ENCODE measurements around the gene ANKS1A.
A peak's percentile ranks its signal among the peaks of the same experiment; 100 is the strongest.

The ANKS1A gene

DNA sequence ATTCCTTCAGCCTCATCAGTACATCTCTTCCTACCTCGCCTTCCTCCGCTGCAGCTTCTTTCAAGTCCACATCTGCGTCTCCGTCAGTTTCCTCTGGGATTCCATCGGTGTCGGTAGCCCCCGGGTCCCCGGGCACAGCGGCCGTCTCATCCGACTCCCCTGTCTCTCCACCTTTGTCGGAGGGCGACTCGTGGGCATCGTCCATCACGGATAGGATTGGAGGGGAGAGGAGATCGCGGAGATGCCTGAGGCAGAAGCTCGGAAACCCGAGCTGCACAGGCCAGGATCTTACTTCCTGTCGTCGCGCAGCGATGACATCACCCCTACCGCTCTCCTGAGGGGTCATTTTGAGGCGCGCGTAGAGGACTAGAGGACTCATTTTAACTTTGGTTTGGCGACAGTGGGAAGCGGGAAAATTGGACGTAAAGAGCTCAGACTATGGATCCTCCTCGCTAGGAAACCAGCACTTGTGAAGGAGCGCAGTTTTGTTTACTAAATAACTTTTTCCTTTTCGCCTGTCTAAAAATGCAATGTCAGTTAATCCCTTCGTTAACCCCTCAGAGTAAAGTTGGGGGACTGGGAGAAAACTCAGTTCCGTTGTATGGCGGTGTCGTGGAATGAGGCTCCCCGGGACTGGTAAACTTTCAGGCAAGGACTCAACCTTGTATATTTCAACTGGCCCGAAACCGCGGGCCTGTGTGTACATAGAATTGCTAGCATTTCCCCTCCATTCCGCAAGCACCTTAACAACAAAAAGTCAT, 1.1 kb upstream of the ANKS1A start, which contains the start of gene TAF11:
Gene TAF11 (minus strand): TSS at position 290 of the 761 bp plus-strand sequence. CDS start 85 bp downstream, at position 205.
- H3K27me3 Mint-ChIP-seq (ENCODE audit: low read depth): no peaks in the 10 kb centered on the region
- H3K27ac Mint-ChIP-seq: peak within 1 kb of the TSS; percentile 88 to 99 (median 98)
- H3K4me3 Mint-ChIP-seq: peak within 1 kb of the TSS; percentile 99 to 100 (median 100)
- peaks cover 30% of the 10 kb centered on the region for H3K4me1 Mint-ChIP-seq
- no peaks in the 10 kb centered on the region for H3K9me3 Mint-ChIP-seq
- H3K36me3 Mint-ChIP-seq (ENCODE audit: low read depth): peaks cover 23% of the 10 kb centered on the region
- no peak for TF ChIP-seq CTCF (IDR thresholded peaks at IDR 0.05; ENCODE audit: unreplicated experiment in 3 of 3)

- no peaks in the 10 kb centered on the region for H3K9me3 Mint-ChIP-seq
- H3K27ac Mint-ChIP-seq: peak overlapping the region; percentile 88 to 99 (median 98)
- no peaks in the 10 kb centered on the region for H3K27me3 Mint-ChIP-seq (ENCODE audit: low read depth)
- peak overlapping the region; percentile 99 to 100 (median 100) for H3K4me3 Mint-ChIP-seq
- H3K4me1 Mint-ChIP-seq: peaks cover 30% of the 10 kb centered on the region
- peaks cover 18% of the 10 kb centered on the region for H3K36me3 Mint-ChIP-seq (ENCODE audit: low read depth)
- no peak for TF ChIP-seq CTCF (IDR thresholded peaks at IDR 0.05; ENCODE audit: unreplicated experiment in 3 of 3)
These were observed 570 bp upstream of the ANKS1A start for GRCh38 chr6:34888514-34888856.

- no peaks in the 10 kb centered on the region for H3K36me3 Mint-ChIP-seq (ENCODE audit: low read depth)
- peak overlapping the region; percentile 99 to 100 (median 100) for H3K4me3 Mint-ChIP-seq
- peaks cover 30% of the 10 kb centered on the region for H3K4me1 Mint-ChIP-seq
- no peaks in the 10 kb centered on the region for H3K9me3 Mint-ChIP-seq
- no peak for TF ChIP-seq CTCF (IDR thresholded peaks at IDR 0.05; ENCODE audit: unreplicated experiment in 3 of 3)
- peak overlapping the region; percentile 19 to 77 (median 26) for H3K27ac Mint-ChIP-seq
- H3K27me3 Mint-ChIP-seq (ENCODE audit: low read depth): no peaks in the 10 kb centered on the region
These were observed 1.5 kb downstream of the ANKS1A start for GRCh38 chr6:34890533-34890925.

DNA sequence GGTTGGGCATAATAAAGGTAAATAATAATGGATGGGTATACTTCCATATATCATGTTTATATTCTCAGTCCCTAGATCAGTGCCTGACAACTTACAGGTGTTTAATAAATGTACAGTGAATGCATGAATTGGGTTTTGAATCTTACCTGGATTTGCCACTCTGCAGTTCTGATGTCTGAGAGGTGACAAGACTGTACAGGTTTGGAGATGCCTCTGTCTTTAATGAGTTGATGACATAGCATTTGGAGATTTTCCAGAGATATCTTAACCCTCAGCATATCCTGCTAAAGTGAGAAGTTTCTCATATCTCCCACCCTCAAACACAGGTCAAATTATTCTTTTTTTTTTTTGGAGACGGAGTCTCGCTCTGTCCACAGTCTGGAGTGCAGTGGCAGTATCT, 2.2 kb downstream of the ANKS1A start:
- Mint-ChIP-seq H3K4me1 (peaks cover 30% of the 10 kb centered on the region), H3K27me3 (ENCODE audit: low read depth) (no peaks in the 10 kb centered on the region), H3K36me3 (ENCODE audit: low read depth) (no peaks in the 10 kb centered on the region), H3K9me3 (no peaks in the 10 kb centered on the region), H3K4me3 (peak overlapping the region; percentile 72 to 100 (median 99)), H3K27ac (peak overlapping the region in 2 of 3 experiments; percentile 26 to 77)
- TF ChIP-seq CTCF (IDR thresholded peaks at IDR 0.05; ENCODE audit: unreplicated experiment in 3 of 3): no peak

DNA sequence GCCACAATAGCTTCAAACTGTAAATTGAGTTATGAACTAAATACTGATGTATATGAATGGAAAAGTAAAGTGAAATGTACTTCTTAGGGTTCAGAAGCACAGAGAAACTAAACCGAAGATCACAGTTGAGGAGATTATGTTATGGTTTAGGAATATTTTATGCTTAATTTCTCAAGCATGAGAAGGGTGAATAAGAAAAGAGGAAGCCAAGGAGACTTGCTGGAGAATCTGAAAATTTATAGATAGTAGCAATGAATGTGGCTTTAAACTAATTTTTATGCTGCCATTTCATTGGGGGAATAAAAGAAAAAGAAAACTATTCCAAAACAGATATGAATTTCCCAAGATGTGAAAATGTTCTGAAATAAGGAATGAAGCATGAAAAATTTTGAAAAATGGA, 5.6 kb downstream of the ANKS1A start:
- Mint-ChIP-seq H3K27ac (no peak overlapping the region), H3K4me3 (no peak overlapping the region), H3K36me3 (ENCODE audit: low read depth) (no peaks in the 10 kb centered on the region), H3K4me1 (peaks cover 19% of the 10 kb centered on the region), H3K27me3 (ENCODE audit: low read depth) (no peaks in the 10 kb centered on the region), H3K9me3 (no peaks in the 10 kb centered on the region)
- TF ChIP-seq CTCF (IDR thresholded peaks at IDR 0.05; ENCODE audit: unreplicated experiment in 3 of 3): no peak

DNA sequence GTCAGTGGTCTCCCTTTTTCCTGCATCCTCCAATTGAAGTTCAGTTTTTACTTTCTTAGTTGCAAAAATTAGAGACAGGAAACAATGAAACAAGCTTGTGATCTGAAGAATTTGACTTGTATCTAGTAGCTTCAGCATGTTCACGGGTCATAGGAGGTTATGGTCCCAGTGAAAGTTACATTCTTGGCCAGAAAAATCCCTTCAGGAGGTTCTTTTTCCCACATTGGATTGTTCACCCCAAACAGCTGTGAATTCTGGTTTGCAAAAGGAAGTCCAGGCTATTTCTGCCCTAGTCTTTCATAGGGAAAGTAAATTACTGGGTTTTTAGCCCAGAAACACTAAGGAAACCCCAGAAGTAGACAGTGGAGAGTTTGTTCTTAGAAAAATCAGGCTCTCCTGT, 8.1 kb downstream of the ANKS1A start:
- Mint-ChIP-seq H3K27ac (no peak overlapping the region), H3K4me1 (peaks cover 6% of the 10 kb centered on the region), H3K36me3 (ENCODE audit: low read depth) (no peaks in the 10 kb centered on the region), H3K4me3 (no peak overlapping the region), H3K27me3 (ENCODE audit: low read depth) (no peaks in the 10 kb centered on the region), H3K9me3 (no peaks in the 10 kb centered on the region)
- no peak for TF ChIP-seq CTCF (IDR thresholded peaks at IDR 0.05; ENCODE audit: unreplicated experiment in 3 of 3)
